DOHH2 (cell line): ENCODE results near the gene ATP7B.

ENCODE experiments used
- H3F3A ChIP-seq: fragments of 200-600 bp; sonication (generic), shearing (Covaris generic); 2 replicates; pipeline ENCODE4 v1.6.0; 2016; ENCODE audit warnings: antibody characterized with exemption, mild to moderate bottlenecking; ENCODE audit not compliant: control insufficient read depth, insufficient read depth
- H3K27ac ChIP-seq: fragments of 200-600 bp; sonication (generic); 2 replicates; pipeline ENCODE4 v1.5.1; 2014; ENCODE audit warnings: low read depth, mild to moderate bottlenecking, low read length, moderate library complexity
- H3K27me3 ChIP-seq: fragments of 200-600 bp; sonication (generic); 2 replicates; pipeline ENCODE4 v1.6.1; 2014; ENCODE audit warnings: mild to moderate bottlenecking, low read length, mixed read lengths; ENCODE audit not compliant: control insufficient read depth
- H3K36me3 ChIP-seq: fragments of 200-600 bp; sonication (generic); 2 replicates; pipeline ENCODE4 v1.6.1; 2014; ENCODE audit warnings: mild to moderate bottlenecking, low read length, moderate library complexity, mixed read lengths; ENCODE audit not compliant: control insufficient read depth
- H3K4me1 ChIP-seq: fragments of 200-600 bp; sonication (generic); 2 replicates; pipeline ENCODE4 v1.6.1; 2014; ENCODE audit warnings: mild to moderate bottlenecking, low read length, mixed read lengths; ENCODE audit not compliant: control insufficient read depth
- H3K4me2 ChIP-seq: fragments of 200-600 bp; sonication (generic); 2 replicates; pipeline ENCODE4 v1.6.0; 2014; ENCODE audit warnings: mild to moderate bottlenecking, low read length, moderate library complexity
- H3K4me3 ChIP-seq: fragments of 200-600 bp; sonication (generic); 2 replicates; pipeline ENCODE4 v1.5.1; 2014; ENCODE audit warnings: mild to moderate bottlenecking, low read length, mixed read lengths
- H3K79me2 ChIP-seq: fragments of 200-600 bp; sonication (generic); 2 replicates; pipeline ENCODE4 v1.6.1; 2014; ENCODE audit warnings: mild to moderate bottlenecking, low read length, mixed read lengths; ENCODE audit not compliant: control insufficient read depth
- H3K9me2 ChIP-seq: fragments of 200-600 bp; sonication (generic); replicated peaks from 2 replicates; pipeline ENCODE4 v1.6.1; 2014; ENCODE audit warnings: mild to moderate bottlenecking, low read length, mixed read lengths; ENCODE audit not compliant: control insufficient read depth
- H3K9me3 ChIP-seq: fragments of 200-600 bp; sonication (generic); 2 replicates; pipeline ENCODE4 v1.6.1; 2014; ENCODE audit warnings: antibody characterized with exemption, low read length, mixed read lengths; ENCODE audit not compliant: control insufficient read depth, insufficient read depth
- H4K20me1 ChIP-seq: fragments of 200-600 bp; sonication (generic); 2 replicates; pipeline ENCODE4 v1.6.0; 2014; ENCODE audit warnings: low read depth, mild to moderate bottlenecking, antibody characterized with exemption, low read length, moderate library complexity; ENCODE audit not compliant: control insufficient read depth, insufficient read depth
- EZH2phosphoT487 ChIP-seq: fragments of 200-600 bp; sonication (generic); IDR thresholded peaks from 2 replicates; pipeline ENCODE4 v1.6.1; 2017; ENCODE audit warnings: borderline replicate concordance, mild to moderate bottlenecking, antibody characterized with exemption, low read length, moderate library complexity, mixed read lengths
- TF ChIP-seq, protein P1 (sequence below): fragments of 200-600 bp; sonication (generic); IDR thresholded peaks from one replicate; pipeline ENCODE4 v1.5.1; 2014; ENCODE audit warnings: antibody characterized with exemption, mild to moderate bottlenecking, low read depth, low read length; ENCODE audit not compliant: poor library complexity, severe bottlenecking

Gene ATP7B

DNA sequence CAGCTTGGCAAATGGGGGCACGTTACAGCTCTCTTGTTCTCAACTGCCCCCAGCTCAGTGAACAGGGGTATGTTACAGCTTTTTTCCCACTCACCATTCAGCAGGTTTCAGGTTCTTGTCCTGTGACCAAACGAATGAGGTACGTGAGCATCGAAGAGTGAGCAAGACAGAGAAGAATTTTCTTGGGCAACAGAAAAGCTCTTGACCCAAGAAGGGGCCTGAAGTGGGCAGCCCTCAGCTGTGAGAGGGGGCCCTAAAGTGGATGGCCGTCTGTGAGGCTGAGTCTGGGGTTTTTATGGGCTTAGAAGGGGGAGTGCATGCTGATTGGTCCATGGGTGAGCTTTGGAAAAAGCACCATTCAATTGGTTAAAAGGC is 128.0 kb downstream of the ATP7B start:
- Histone ChIP-seq H3K36me3 (no peaks in the 10 kb centered on the region), H3K4me3 (no peak overlapping the region), H3K27ac (no peak overlapping the region), H3K9me2 (no peaks in the 10 kb centered on the region), H3K79me2 (no peaks in the 10 kb centered on the region), H3K4me1 (peaks cover 5% of the 10 kb centered on the region), H3K4me2 (no peak overlapping the region), H4K20me1 (no peaks in the 10 kb centered on the region), H3F3A (no peaks in the 10 kb centered on the region), H3K27me3 (no peaks in the 10 kb centered on the region), H3K9me3 (peaks cover 11% of the 10 kb centered on the region)
- TF ChIP-seq EZH2phosphoT487, result no peak
- TF ChIP-seq, protein P1, sequence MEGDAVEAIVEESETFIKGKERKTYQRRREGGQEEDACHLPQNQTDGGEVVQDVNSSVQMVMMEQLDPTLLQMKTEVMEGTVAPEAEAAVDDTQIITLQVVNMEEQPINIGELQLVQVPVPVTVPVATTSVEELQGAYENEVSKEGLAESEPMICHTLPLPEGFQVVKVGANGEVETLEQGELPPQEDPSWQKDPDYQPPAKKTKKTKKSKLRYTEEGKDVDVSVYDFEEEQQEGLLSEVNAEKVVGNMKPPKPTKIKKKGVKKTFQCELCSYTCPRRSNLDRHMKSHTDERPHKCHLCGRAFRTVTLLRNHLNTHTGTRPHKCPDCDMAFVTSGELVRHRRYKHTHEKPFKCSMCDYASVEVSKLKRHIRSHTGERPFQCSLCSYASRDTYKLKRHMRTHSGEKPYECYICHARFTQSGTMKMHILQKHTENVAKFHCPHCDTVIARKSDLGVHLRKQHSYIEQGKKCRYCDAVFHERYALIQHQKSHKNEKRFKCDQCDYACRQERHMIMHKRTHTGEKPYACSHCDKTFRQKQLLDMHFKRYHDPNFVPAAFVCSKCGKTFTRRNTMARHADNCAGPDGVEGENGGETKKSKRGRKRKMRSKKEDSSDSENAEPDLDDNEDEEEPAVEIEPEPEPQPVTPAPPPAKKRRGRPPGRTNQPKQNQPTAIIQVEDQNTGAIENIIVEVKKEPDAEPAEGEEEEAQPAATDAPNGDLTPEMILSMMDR, result no peak
